ENCODE data around the gene RAVER1. TPM values are rescaled to one million over a fixed set of nuclear protein-coding genes. Genes with fewer than 3 reads are reported as not detected.

Gene RAVER1
- total and polyA plus RNA-seq, 2 of the 13 experiments (the other 11 are each of a cell fraction or from before 2014, with no cell fraction given) = 3.6 to 7.9 TPM

GRCh38 chr19:10270180-10270615 is 63.1 kb downstream of the RAVER1 start (continued):
- no peak for TF ChIP-seq ZGPAT (CRISPR knock-in tag; IDR thresholded peaks at IDR 0.05)
- TF ChIP-seq ZNF543 (CRISPR knock-in tag; IDR thresholded peaks at IDR 0.05) = 0 out of 2 replicates have a peak, but pooled peaks have one; percentile 13
- 0 out of 2 replicates have a peak, but pooled peaks have one; percentile 8 for TF ChIP-seq MEF2D (CRISPR knock-in tag; IDR thresholded peaks at IDR 0.05)
- TF ChIP-seq SUZ12 (IDR thresholded peaks at IDR 0.05; ENCODE audit: low read depth, low read length) = no peak
- no peak for TF ChIP-seq ZNF678 (CRISPR knock-in tag; IDR thresholded peaks at IDR 0.05)
- TF ChIP-seq NONO (IDR thresholded peaks at IDR 0.05) = no peak
- TF ChIP-seq NONO (CRISPR knock-in tag; conservative IDR thresholded peaks at IDR 0.05) = no peak
- TF ChIP-seq WIZ (CRISPR knock-in tag; IDR thresholded peaks at IDR 0.05) = 0 out of 2 replicates have a peak, but pooled peaks have one; percentile 36

- Histone ChIP-seq H3K79me2 (ENCODE audit: insufficient read depth, low read length) (peaks cover 28% of the 10 kb centered on the region), H3K4me3 (replicated peaks in 1 of 3; ENCODE audit: insufficient read depth in 1 of 3, low read depth in 2 of 3, low read length in 3 of 3) (peak overlapping the region in 2 of 3 experiments; percentile 30 to 76; a peak in 3 of 6 replicates), H3K27me3 (ENCODE audit: control insufficient read depth in 1 of 2, insufficient read depth in 2 of 2, low read length in 2 of 2) (no peaks in the 10 kb centered on the region), H3K4me2 (ENCODE audit: low read depth, low read length) (peak overlapping the region; percentile 87), H3K36me3 (replicated peaks in 1 of 2; ENCODE audit: control insufficient read depth in 1 of 2, insufficient read depth in 2 of 2, low read length in 2 of 2) (peaks cover 1 to 6% of the 10 kb centered on the region in 2 experiments; a peak in 3 of 5 replicates), H3K9ac (ENCODE audit: insufficient read depth, low read depth, low read length) (peak overlapping the region; percentile 79; the same call in 1 of the 2 replicates), H3K4me1 (ENCODE audit: insufficient read depth, low read length) (peaks cover 70% of the 10 kb centered on the region), H3K9me3 (ENCODE audit: low read length) (no peaks in the 10 kb centered on the region), H4K20me1 (ENCODE audit: insufficient read depth, low read length) (no peaks in the 10 kb centered on the region), H3K27ac (ENCODE audit: extremely low read length, insufficient read depth, low read length) (no peak overlapping the region), H2AFZ (ENCODE audit: low read length) (no peak overlapping the region)
- WGBS (ENCODE audit: low lambda C conversion rate) = 37% methylated on average over 28 of the region's 59 CpGs
- ATAC-seq (peak; percentile 55), DNase-seq (ENCODE audit: low spot score) (peak; percentile 51), FAIRE-seq (peak; percentile 28)
- CTCF ChIA-PET (ENCODE audit: low intra/inter-chr PET ratio, low total read pairs) = interaction anchor here (3.6 kb wide), 1 partner anchor 120 kb away, joined by 47 read pairs; no protein-coding TSS in a partner anchor
- no TSS peak for BruUV-seq (replicated peaks)
- intact Hi-C loops (cut with micrococcal nuclease; ENCODE audit: unreplicated experiment) = loop anchor here (2.0 kb wide), 3 partner anchors 17 to 119 kb away; partner anchors contain the start of gene ICAM4
- in situ Hi-C loops (cut with HindIII; ENCODE audit: extremely low pct_ligation_motif_present, low pct_unique_long_range_greater_than_20kb) = loop anchor here (5.0 kb wide), 1 partner anchor 123 kb away; no protein-coding TSS in a partner anchor
- POLR2A ChIA-PET = interaction anchor here (1.2 to 6.5 kb wide), 8 partner anchors 10 to 134 kb away, joined by 3 to 149 read pairs (median 52); partner anchors contain the start of genes CDC37, ICAM4, ICAM5 and MRPL4
- TF ChIP-seq ZNF296 (CRISPR knock-in tag; conservative IDR thresholded peaks at IDR 0.05) (no peak), MLLT10 (CRISPR knock-in tag; IDR thresholded peaks at IDR 0.05) (no peak), ZBTB33 (CRISPR knock-in tag; IDR thresholded peaks at IDR 0.05) (peak; percentile 35; the same call in 1 of the 2 replicates), HDAC2 (CRISPR knock-in tag; IDR thresholded peaks at IDR 0.05) (peak; percentile 66; the same call in 1 of the 2 replicates), TEF (CRISPR knock-in tag; IDR thresholded peaks at IDR 0.05) (no peak), SNAI1 (CRISPR knock-in tag; IDR thresholded peaks at IDR 0.05; ENCODE audit: borderline replicate concordance) (no peak), ZNF800 (CRISPR knock-in tag; IDR thresholded peaks at IDR 0.05) (no peak), TOPORS (CRISPR knock-in tag; IDR thresholded peaks at IDR 0.05) (no peak)
Observed at GRCh38 chr19:10269333-10270179, 63.8 kb downstream of the RAVER1 start.

Measured in HepG2 (cell line).